Measurements from ENCODE around the gene BLMH. TPM values are rescaled to one million over a fixed set of nuclear protein-coding genes. Genes with fewer than 3 reads are reported as not detected.

Gene BLMH
- total and polyA plus RNA-seq, 9 of the 15 experiments (the other 6 are each of a cell fraction or from before 2014, with no cell fraction given), result 26.0 to 118 (median 67.3) TPM

DNA sequence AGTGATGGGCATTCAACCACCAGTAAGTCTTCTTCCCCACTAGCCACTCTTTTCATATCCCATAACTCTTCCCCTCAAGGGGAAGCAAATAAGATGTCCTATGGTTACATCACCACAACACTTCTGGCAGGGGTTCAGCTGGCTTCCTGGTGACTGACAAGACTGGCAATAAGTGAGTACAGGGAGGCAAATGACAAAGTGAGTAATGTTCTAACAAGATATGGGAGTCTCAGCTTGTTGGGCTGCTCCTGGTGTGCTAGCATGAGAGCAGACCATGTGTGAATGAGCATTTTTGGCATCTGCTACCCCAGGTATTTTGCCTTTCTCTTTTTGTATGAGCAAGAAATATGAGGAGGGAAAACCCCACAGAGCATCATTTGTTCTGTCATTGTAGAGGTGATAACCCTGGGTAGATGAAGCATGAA is 32.2 kb upstream of the BLMH start (continued):
- TF ChIP-seq ZNF592 (IDR thresholded peaks at IDR 0.05), result no peak
- no peak for TF ChIP-seq PTRF (tag; IDR thresholded peaks at IDR 0.05)
- TF ChIP-seq ZNF75A (CRISPR knock-in tag; IDR thresholded peaks at IDR 0.05), result no peak
- no peak for TF ChIP-seq HDGF (IDR thresholded peaks at IDR 0.05)
- no peak for TF ChIP-seq ZNF785 (CRISPR knock-in tag; IDR thresholded peaks at IDR 0.05)
- TF ChIP-seq ZNF24 (IDR thresholded peaks at IDR 0.05), result peak; percentile 57
- TF ChIP-seq SMARCC2 (IDR thresholded peaks at IDR 0.05; ENCODE audit: low read depth), result no peak
- no peak for TF ChIP-seq TAL1 (IDR thresholded peaks at IDR 0.05)
- no peak for TF ChIP-seq SAP30 (IDR thresholded peaks at IDR 0.05; ENCODE audit: borderline replicate concordance, insufficient read depth, low read depth, low read length, poor library complexity, severe bottlenecking)
- no peak for TF ChIP-seq BCOR (IDR thresholded peaks at IDR 0.05)
- TF ChIP-seq HES1 (IDR thresholded peaks at IDR 0.05; ENCODE audit: low read depth), result no peak
- peak; percentile 60 for TF ChIP-seq CEBPG (CRISPR knock-in tag; IDR thresholded peaks at IDR 0.05)
- peak; percentile 47 to 93; a peak in 3 of 4 replicates for TF ChIP-seq CEBPG (tag; conservative IDR thresholded peaks at IDR 0.05 in 1 of 2, IDR thresholded peaks at IDR 0.05 in 1 of 2)
- no peak for TF ChIP-seq PYGO2 (tag; IDR thresholded peaks at IDR 0.05)
- TF ChIP-seq, protein P1, sequence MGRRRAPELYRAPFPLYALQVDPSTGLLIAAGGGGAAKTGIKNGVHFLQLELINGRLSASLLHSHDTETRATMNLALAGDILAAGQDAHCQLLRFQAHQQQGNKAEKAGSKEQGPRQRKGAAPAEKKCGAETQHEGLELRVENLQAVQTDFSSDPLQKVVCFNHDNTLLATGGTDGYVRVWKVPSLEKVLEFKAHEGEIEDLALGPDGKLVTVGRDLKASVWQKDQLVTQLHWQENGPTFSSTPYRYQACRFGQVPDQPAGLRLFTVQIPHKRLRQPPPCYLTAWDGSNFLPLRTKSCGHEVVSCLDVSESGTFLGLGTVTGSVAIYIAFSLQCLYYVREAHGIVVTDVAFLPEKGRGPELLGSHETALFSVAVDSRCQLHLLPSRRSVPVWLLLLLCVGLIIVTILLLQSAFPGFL (CRISPR knock-in tag; IDR thresholded peaks at IDR 0.05), result no peak
- no peak for TF ChIP-seq ETS2 (tag; IDR thresholded peaks at IDR 0.05; ENCODE audit: borderline replicate concordance, poor library complexity, severe bottlenecking)
- no peak for TF ChIP-seq PRMT5 (CRISPR knock-in tag; IDR thresholded peaks at IDR 0.05)
- TF ChIP-seq, protein P2, sequence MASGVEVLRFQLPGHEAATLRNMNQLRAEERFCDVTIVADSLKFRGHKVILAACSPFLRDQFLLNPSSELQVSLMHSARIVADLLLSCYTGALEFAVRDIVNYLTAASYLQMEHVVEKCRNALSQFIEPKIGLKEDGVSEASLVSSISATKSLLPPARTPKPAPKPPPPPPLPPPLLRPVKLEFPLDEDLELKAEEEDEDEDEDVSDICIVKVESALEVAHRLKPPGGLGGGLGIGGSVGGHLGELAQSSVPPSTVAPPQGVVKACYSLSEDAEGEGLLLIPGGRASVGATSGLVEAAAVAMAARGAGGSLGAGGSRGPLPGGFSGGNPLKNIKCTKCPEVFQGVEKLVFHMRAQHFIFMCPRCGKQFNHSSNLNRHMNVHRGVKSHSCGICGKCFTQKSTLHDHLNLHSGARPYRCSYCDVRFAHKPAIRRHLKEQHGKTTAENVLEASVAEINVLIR (CRISPR knock-in tag; IDR thresholded peaks at IDR 0.05), result no peak

Data from K562 (cell line).